HEK293 (cell line): Measurements from ENCODE around the gene ATOH7.

ENCODE experiments used
- ZNF354C ChIP-seq: fragments of 450-650 bp; formaldehyde crosslinking; IDR thresholded peaks from 2 replicates; pipeline ENCODE4 v1.5.1; 2016; ENCODE audit warnings: missing biosample characterization, missing genetic modification characterization, low read depth, borderline replicate concordance
- ZNF830 ChIP-seq: fragments of 450-650 bp; IDR thresholded peaks from 2 replicates; pipeline ENCODE4 v1.5.0; 2018; ENCODE audit warnings: missing biosample characterization, missing genetic modification characterization, low read depth, mild to moderate bottlenecking, moderate library complexity

DNA sequence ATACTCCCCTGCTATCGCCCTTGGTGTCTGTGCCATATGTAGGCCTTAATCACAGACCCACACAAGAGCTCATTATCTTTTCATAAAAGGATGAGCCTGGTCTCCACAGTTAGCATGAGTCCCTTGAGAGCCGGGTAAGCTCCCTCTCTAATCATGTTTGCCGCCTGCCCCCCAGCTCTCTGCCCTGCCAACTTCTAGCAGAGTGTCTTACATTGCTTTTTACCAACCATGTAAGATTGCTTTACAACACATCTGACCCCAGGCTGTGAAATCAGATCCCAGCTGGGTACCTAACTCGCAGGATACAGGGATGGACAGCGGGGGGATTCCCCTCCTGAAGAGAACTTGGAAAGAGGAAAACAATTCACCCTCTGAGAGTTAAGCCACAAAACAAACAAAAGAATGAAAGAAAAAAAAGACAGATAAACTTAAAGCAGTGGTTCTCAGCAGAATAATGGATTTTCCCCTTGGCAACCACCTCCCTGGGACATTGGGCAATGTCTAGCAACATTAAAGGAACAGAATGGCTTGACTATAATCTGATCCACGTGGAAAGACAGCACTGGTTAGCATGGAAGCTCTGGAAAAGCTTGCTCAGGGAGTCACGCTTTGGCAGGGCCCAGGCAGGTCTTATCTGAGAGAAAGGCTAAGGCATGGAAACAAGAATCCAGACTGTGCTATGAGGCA is 39.4 kb upstream of the ATOH7 start:
- TF ChIP-seq ZNF830 (tag by site-specific recombination) (no peak), ZNF354C (tag by site-specific recombination) (no peak)
